Sigmoid colon (tissue), 4 donors: ENCODE data around the gene FOXD2.

Experiments used
- POLR2A ChIP-seq, 2 donors: fragments of 450-650 bp; IDR thresholded peaks; one replicate each; pipeline ENCODE4 v1.6.1; 2016; ENCODE audit warnings: antibody characterized with exemption in 2 of 2, mild to moderate bottlenecking in 2 of 2, moderate library complexity in 2 of 2
- POLR2AphosphoS5 ChIP-seq, 4 donors: sonication (generic); formaldehyde crosslinking; IDR thresholded peaks; one replicate each; pipeline ENCODE4 v1.6.1; 2017; ENCODE audit warnings: antibody characterized with exemption in 4 of 4
- TF ChIP-seq, protein P1 (sequence below), 4 experiments: fragments of 450-650 bp in 3 of 4; fragments of 200-600 bp in 1 of 4; IDR thresholded peaks; one replicate each; pipeline ENCODE4 v1.5.1; 2016 to 2019; ENCODE audit warnings: antibody characterized with exemption in 4 of 4, mild to moderate bottlenecking in 3 of 4, moderate library complexity in 2 of 4

DNA sequence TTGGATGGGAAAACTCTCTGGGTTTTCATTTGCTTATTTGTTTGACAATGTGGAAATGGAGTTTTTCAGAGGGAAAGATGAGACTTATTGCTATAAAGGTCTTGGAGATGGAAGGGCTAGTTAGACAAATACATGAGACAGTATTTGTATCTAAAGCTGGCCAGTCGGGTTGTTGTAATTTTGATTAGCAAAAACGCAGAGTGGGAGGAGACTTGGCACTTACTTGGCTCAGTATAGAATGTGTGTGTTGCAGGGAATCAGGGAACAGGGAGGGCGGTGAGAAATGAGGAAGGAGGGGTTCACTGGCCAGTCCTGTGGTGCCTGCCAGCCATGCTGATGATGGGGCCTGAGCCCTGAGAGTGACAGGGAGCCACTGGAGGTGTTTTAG lies 27.8 kb upstream of the FOXD2 start:
- TF ChIP-seq, protein P1, sequence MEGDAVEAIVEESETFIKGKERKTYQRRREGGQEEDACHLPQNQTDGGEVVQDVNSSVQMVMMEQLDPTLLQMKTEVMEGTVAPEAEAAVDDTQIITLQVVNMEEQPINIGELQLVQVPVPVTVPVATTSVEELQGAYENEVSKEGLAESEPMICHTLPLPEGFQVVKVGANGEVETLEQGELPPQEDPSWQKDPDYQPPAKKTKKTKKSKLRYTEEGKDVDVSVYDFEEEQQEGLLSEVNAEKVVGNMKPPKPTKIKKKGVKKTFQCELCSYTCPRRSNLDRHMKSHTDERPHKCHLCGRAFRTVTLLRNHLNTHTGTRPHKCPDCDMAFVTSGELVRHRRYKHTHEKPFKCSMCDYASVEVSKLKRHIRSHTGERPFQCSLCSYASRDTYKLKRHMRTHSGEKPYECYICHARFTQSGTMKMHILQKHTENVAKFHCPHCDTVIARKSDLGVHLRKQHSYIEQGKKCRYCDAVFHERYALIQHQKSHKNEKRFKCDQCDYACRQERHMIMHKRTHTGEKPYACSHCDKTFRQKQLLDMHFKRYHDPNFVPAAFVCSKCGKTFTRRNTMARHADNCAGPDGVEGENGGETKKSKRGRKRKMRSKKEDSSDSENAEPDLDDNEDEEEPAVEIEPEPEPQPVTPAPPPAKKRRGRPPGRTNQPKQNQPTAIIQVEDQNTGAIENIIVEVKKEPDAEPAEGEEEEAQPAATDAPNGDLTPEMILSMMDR (IDR thresholded peaks at IDR 0.05): no peak
- no peak for TF ChIP-seq POLR2A (IDR thresholded peaks at IDR 0.05)
- no peak for TF ChIP-seq POLR2AphosphoS5 (IDR thresholded peaks at IDR 0.05)
